Sigmoid colon (tissue), 7 donors: ENCODE data around the gene C12orf57. TPM values are rescaled to one million over a fixed set of nuclear protein-coding genes. Genes with fewer than 3 reads are reported as not detected.

Source experiments
- DNase-seq: peaks from one replicate; pipeline ENCODE4 v3.0.0-alpha.2; 2019
- H3K27ac ChIP-seq, 4 donors: fragments of 200-600 bp; sonication (generic); one replicate each; pipeline ENCODE4 v1.5.1; 2016 to 2019; ENCODE audit warnings: mild to moderate bottlenecking in 1 of 4
- H3K27me3 ChIP-seq, 3 donors: fragments of 200-600 bp; sonication (generic); one replicate each; pipeline ENCODE4 v1.5.1; 2019; ENCODE audit warnings: mild to moderate bottlenecking in 1 of 3
- H3K36me3 ChIP-seq, 4 donors: fragments of 200-600 bp; sonication (generic); one replicate each; pipeline ENCODE4 v1.5.1; 2016 to 2019
- H3K4me1 ChIP-seq, 4 donors: fragments of 200-600 bp; sonication (generic); one replicate each; pipeline ENCODE4 v1.5.1; 2017 to 2019
- H3K4me3 ChIP-seq, 4 donors: fragments of 200-600 bp; sonication (generic); one replicate each; pipeline ENCODE4 v1.5.1; 2017 to 2019; ENCODE audit warnings: mild to moderate bottlenecking in 2 of 4, moderate library complexity in 1 of 4
- H3K9me3 ChIP-seq, 4 donors: fragments of 200-600 bp in 3 of 4; sonication (generic) in 3 of 4; one replicate each; pipeline versions ENCODE4 v1.5.1 to v1.6.1; 2013 to 2019
- CTCF ChIP-seq, 4 experiments: fragments of 450-650 bp in 3 of 4; fragments of 200-600 bp in 1 of 4; IDR thresholded peaks; one replicate each; pipeline ENCODE4 v1.5.1; 2016 to 2019; ENCODE audit warnings: antibody characterized with exemption in 4 of 4, mild to moderate bottlenecking in 3 of 4, moderate library complexity in 2 of 4
- EP300 ChIP-seq, 4 donors: sonication (generic); formaldehyde crosslinking; IDR thresholded peaks; one replicate each; pipeline ENCODE4 v1.6.1; 2017; ENCODE audit warnings: antibody characterized with exemption in 4 of 4
- POLR2A ChIP-seq, 2 donors: fragments of 450-650 bp; IDR thresholded peaks; one replicate each; pipeline ENCODE4 v1.6.1; 2016; ENCODE audit warnings: antibody characterized with exemption in 2 of 2, mild to moderate bottlenecking in 2 of 2, moderate library complexity in 2 of 2
- POLR2AphosphoS5 ChIP-seq, 4 donors: sonication (generic); formaldehyde crosslinking; IDR thresholded peaks; one replicate each; pipeline ENCODE4 v1.6.1; 2017; ENCODE audit warnings: antibody characterized with exemption in 4 of 4
- WGBS, 2 donors: extraction: QIAGEN DNeasy Blood & Tissue Kit; methylation state at CpG; one replicate each; pipeline ENCODE4 v1.1.7; 2013; 5-methylcytosine and 5-hydroxymethylcytosine counted together
- intact Hi-C: fragments of 100-400 bp; cut with DNase I; formaldehyde crosslinking; loops from one replicate; pipeline ENCODE4 v1.15.1; 2023
- polyA plus RNA-seq, 3 donors: library from polyadenylated mRNA; stranded (reverse); fragments of 200-250 nt; gene quantifications; one replicate each; pipeline ENCODE4 v1.2.3, GENCODE V29; 2013
- total RNA-seq, 4 donors: library from RNA; depleted of rRNA; stranded (reverse); fragments of >200 nt; gene quantifications; one replicate each; pipeline ENCODE4 v1.1.0, GENCODE V29; 2016
- donor health status: healthy with polysubstance abuse.
- donor health status: Bipolar disorder and iron deficiency.
- donor health status: healthy.

The C12orf57 gene
- total and polyA plus RNA-seq, 7 donors, result 305 to 810 (median 623) TPM

GRCh38 chr12:6925239-6925539, 18.6 kb upstream of the C12orf57 start:
- intact Hi-C loops, result loop anchor here (2.0 kb wide), 2 partner anchors 40 to 56 kb away; no protein-coding TSS in a partner anchor
- Histone ChIP-seq H3K4me3 (peak overlapping the region in 2 of 4 donors; percentile 25 to 98), H3K4me1 (peaks cover 4 to 53% (median 45%) of the 10 kb centered on the region in 4 donors), H3K9me3 (no peaks in the 10 kb centered on the region), H3K27me3 (no peaks in the 10 kb centered on the region), H3K27ac (peak overlapping the region; percentile 97 to 100 (median 99)), H3K36me3 (peaks cover 0 to 24% (median 3%) of the 10 kb centered on the region in 4 donors)
- no peak for TF ChIP-seq CTCF (IDR thresholded peaks at IDR 0.05)
- no peak for TF ChIP-seq POLR2AphosphoS5 (IDR thresholded peaks at IDR 0.05)
- no peak for TF ChIP-seq POLR2A (IDR thresholded peaks at IDR 0.05)
- TF ChIP-seq EP300 (IDR thresholded peaks at IDR 0.05), result no peak
- DNase-seq, result no peak
- 10 to 48% methylated on average over 1 of the region's 1 CpG for WGBS, 2 donors

GRCh38 chr12:6925540-6926279, 18.1 kb upstream of the C12orf57 start:
- Histone ChIP-seq H3K9me3 (no peaks in the 10 kb centered on the region), H3K27ac (peak overlapping the region; percentile 97 to 100 (median 99)), H3K36me3 (peaks cover 0 to 24% (median 3%) of the 10 kb centered on the region in 4 donors), H3K4me1 (peaks cover 4 to 58% (median 51%) of the 10 kb centered on the region in 4 donors), H3K4me3 (peak overlapping the region; percentile 84 to 99 (median 98)), H3K27me3 (no peaks in the 10 kb centered on the region)
- WGBS, 2 donors, result 13 to 45% methylated on average over 8 of the region's 8 CpGs
- TF ChIP-seq POLR2A (IDR thresholded peaks at IDR 0.05), result peak in 1 of 2 donors; percentile 28
- peak; percentile 46 to 76 (median 71) for TF ChIP-seq POLR2AphosphoS5 (IDR thresholded peaks at IDR 0.05)
- TF ChIP-seq CTCF (IDR thresholded peaks at IDR 0.05), result peak in 1 of 4 experiments; percentile 24
- peak in 2 of 4 donors; percentile 10 to 14 for TF ChIP-seq EP300 (IDR thresholded peaks at IDR 0.05)
- DNase-seq, result peak; percentile 95
- intact Hi-C loops, result loop anchor here (2.0 kb wide), 2 partner anchors 39 to 57 kb away; no protein-coding TSS in a partner anchor

- H3K27me3 ChIP-seq, result no peaks in the 10 kb centered on the region
- H3K27ac ChIP-seq, result peak within 1 kb of the TSS; percentile 97 to 100 (median 99)
- peak; percentile 97 for DNase-seq
- H3K4me1 ChIP-seq, result peaks cover 4 to 76% (median 67%) of the 10 kb centered on the region in 4 donors
- TF ChIP-seq CTCF (IDR thresholded peaks at IDR 0.05) (no peak), POLR2AphosphoS5 (IDR thresholded peaks at IDR 0.05) (peak; percentile 80 to 94 (median 87)), POLR2A (IDR thresholded peaks at IDR 0.05) (peak in 1 of 2 donors; percentile 39)
- H3K4me3 ChIP-seq, result peak within 1 kb of the TSS; percentile 84 to 99 (median 98)
- H3K9me3 ChIP-seq, result no peaks in the 10 kb centered on the region
- intact Hi-C loops, result loop anchor here (1.0 kb wide), 1 partner anchor 10 kb away; no protein-coding TSS in a partner anchor
- H3K36me3 ChIP-seq, result peaks cover 0 to 13% (median 2%) of the 10 kb centered on the region in 4 donors
- WGBS, 2 donors, result 1% methylated on average over 66 of the region's 66 CpGs
Measured at GRCh38 chr12:6927379-6928021, 16.3 kb upstream of the C12orf57 start, which contains the start of gene ATN1. Gene ATN1 (plus strand): TSS chr12:6927959. CDS start chr12:6934002, 6,043 bp downstream.

- H3K36me3 ChIP-seq, result peaks cover 0 to 8% (median 2%) of the 10 kb centered on the region in 4 donors
- intact Hi-C loops, result loop anchor here (1.0 kb wide), 1 partner anchor 9 kb away; no protein-coding TSS in a partner anchor
- H3K4me3 ChIP-seq, result peak overlapping the region; percentile 84 to 99 (median 98)
- no peaks in the 10 kb centered on the region for H3K27me3 ChIP-seq
- DNase-seq, result no peak
- H3K4me1 ChIP-seq, result peaks cover 4 to 82% (median 74%) of the 10 kb centered on the region in 4 donors
- H3K9me3 ChIP-seq, result no peaks in the 10 kb centered on the region
- peak overlapping the region; percentile 97 to 100 (median 99) for H3K27ac ChIP-seq
- TF ChIP-seq CTCF (IDR thresholded peaks at IDR 0.05) (no peak), POLR2A (IDR thresholded peaks at IDR 0.05) (peak in 1 of 2 donors; percentile 7), POLR2AphosphoS5 (IDR thresholded peaks at IDR 0.05) (peak in 2 of 4 donors; percentile 15 to 48)
- WGBS, 2 donors, result 1% methylated on average over 79 of the region's 79 CpGs
Measured at GRCh38 chr12:6928022-6928702, 15.7 kb upstream of the C12orf57 start.
